Measurements from ENCODE around the gene SC5D. TPM values are rescaled to one million over a fixed set of nuclear protein-coding genes. Genes with fewer than 3 reads are reported as not detected.

SC5D gene
- total RNA-seq, 1 experiment from 2014 or later = 21.7 TPM

GRCh38 chr11:121327553-121327952, 35.0 kb downstream of the SC5D start:
- DNase-seq (ENCODE audit: extremely low read depth, low read depth) = no peak

GRCh38 chr11:121328176-121328966, 35.8 kb downstream of the SC5D start:
- DNase-seq (ENCODE audit: extremely low read depth, low read depth) = no peak

- DNase-seq (ENCODE audit: extremely low read depth, low read depth) = no peak
Measured at GRCh38 chr11:121328967-121329679, 36.6 kb downstream of the SC5D start.

GRCh38 chr11:121329781-121330395, 37.3 kb downstream of the SC5D start:
- no peak for DNase-seq (ENCODE audit: extremely low read depth, low read depth)

- no peak for DNase-seq (ENCODE audit: extremely low read depth, low read depth)
Measured at GRCh38 chr11:121330614-121331435, 38.3 kb downstream of the SC5D start.

- DNase-seq (ENCODE audit: extremely low read depth, low read depth) = no peak
Measured at GRCh38 chr11:121334973-121335710, 42.6 kb downstream of the SC5D start.

GRCh38 chr11:121336279-121336937, 43.8 kb downstream of the SC5D start:
- no peak for DNase-seq (ENCODE audit: extremely low read depth, low read depth)

- no peak for DNase-seq (ENCODE audit: extremely low read depth, low read depth)
Measured at GRCh38 chr11:121337078-121337477, 44.5 kb downstream of the SC5D start.

- no peak for DNase-seq (ENCODE audit: extremely low read depth, low read depth)
Measured at GRCh38 chr11:121337740-121338272, 45.2 kb downstream of the SC5D start.

- no peak for DNase-seq (ENCODE audit: extremely low read depth, low read depth)
Measured at GRCh38 chr11:121338536-121338935, 46.0 kb downstream of the SC5D start.

GRCh38 chr11:121340032-121340580, 47.5 kb downstream of the SC5D start:
- no peak for DNase-seq (ENCODE audit: extremely low read depth, low read depth)

GRCh38 chr11:121341609-121342008, 49.0 kb downstream of the SC5D start:
- no peak for DNase-seq (ENCODE audit: extremely low read depth, low read depth)

GRCh38 chr11:121344824-121345223, 52.3 kb downstream of the SC5D start:
- no peak for DNase-seq (ENCODE audit: extremely low read depth, low read depth)

- DNase-seq (ENCODE audit: extremely low read depth, low read depth) = no peak
Measured at GRCh38 chr11:121347094-121347493, 54.5 kb downstream of the SC5D start.

GRCh38 chr11:121347813-121348212, 55.2 kb downstream of the SC5D start:
- DNase-seq (ENCODE audit: extremely low read depth, low read depth) = no peak

- no peak for DNase-seq (ENCODE audit: extremely low read depth, low read depth)
Measured at GRCh38 chr11:121348220-121348875, 55.8 kb downstream of the SC5D start.

- no peak for DNase-seq (ENCODE audit: extremely low read depth, low read depth)
Measured at GRCh38 chr11:121349790-121350189, 57.2 kb downstream of the SC5D start.

- no peak for DNase-seq (ENCODE audit: extremely low read depth, low read depth)
Measured at GRCh38 chr11:121350314-121351082, 57.9 kb downstream of the SC5D start.

Measured in NCI-H460 (cell line).